A549 (cell line): Measurements from ENCODE around the gene ATF2.

Experiments used
- CTCF ChIP-seq: fragments of >200 bp; sonication (Bioruptor Twin); formaldehyde crosslinking; IDR thresholded peaks from 3 replicates; pipeline ENCODE4 v1.5.1; 2016
- E2F6 ChIP-seq: IDR thresholded peaks from 2 replicates; pipeline ENCODE4 v1.6.1; 2012; ENCODE audit warnings: low read depth, borderline replicate concordance
- MAX ChIP-seq: IDR thresholded peaks from 2 replicates; pipeline ENCODE4 v1.6.1; 2012
- POLR2A ChIP-seq: IDR thresholded peaks from 2 replicates; pipeline ENCODE4 v1.6.1; 2012; ENCODE audit warnings: mild to moderate bottlenecking, low read length
- USF2 ChIP-seq: fragments of 450-650 bp; IDR thresholded peaks from 2 replicates; pipeline ENCODE4 v1.6.1; 2014; ENCODE audit warnings: antibody characterized with exemption

- TF ChIP-seq POLR2A, result no peak
- TF ChIP-seq CTCF, result no peak
- TF ChIP-seq USF2, result no peak
- no peak for TF ChIP-seq E2F6
- no peak for TF ChIP-seq MAX
Measured at GRCh38 chr2:175063741-175064140, 104.3 kb downstream of the ATF2 start.
